Myometrial cell (primary cell): Measurements from ENCODE around the gene BAD. TPM values are rescaled to one million over a fixed set of nuclear protein-coding genes. Genes with fewer than 3 reads are reported as not detected.

Source experiments
- total RNA-seq: library from RNA; depleted of rRNA; stranded (reverse); fragments of >200 nt; gene quantifications from 2 replicates; pipeline ENCODE4 v1.2.3, GENCODE V29; 2015

Gene BAD
- 77.8 and 124 TPM in 2 replicates for total RNA-seq

DNA sequence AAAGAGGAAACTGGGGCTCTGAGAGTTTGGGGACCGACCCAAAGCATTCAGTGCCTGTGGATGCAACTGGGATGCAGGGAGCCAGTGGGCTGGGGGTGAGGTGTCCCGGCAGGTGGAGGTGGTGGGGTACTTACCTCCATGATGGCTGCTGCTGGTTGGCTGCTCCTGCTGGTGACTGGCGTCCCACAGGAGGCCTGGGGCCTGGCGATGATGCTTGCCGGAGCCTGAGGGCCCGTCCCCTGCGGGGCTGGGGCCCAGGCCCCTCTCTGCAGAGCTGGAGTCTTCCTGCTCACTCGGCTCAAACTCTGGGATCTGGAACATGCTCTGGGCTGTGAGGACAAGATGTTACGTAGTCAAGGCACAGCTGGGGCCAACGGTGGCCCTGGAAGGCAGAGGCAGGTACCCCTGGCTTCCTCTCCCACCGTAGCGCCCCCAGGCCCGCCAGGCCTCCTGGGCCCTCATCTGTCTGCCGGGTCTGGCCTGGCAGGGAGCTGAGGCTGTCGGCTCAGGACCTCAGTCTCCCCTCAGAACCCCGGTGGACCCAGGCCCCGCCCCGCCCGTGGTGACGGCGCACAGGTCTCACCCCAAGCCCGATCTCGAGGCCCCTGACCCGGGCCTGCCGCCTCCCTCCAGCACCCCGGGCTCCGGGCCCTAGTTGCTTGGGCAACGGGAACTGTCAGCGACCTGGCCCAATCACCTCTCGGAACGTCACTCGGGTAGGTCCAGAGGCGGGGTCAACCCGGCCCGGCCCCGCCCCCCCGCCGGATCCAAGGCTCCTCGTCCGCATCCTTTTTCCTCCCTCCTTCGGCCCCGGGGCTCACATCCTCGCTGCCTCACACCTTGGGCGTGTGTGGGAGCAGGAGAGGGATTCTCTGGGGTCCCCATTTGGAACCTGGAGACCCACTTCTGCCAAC lies at the start of gene BAD:
Gene BAD, minus strand, starts transcription at position 618 of the 914 bp plus-strand sequence. Its CDS starts 297 bp downstream, at position 321.

DNA sequence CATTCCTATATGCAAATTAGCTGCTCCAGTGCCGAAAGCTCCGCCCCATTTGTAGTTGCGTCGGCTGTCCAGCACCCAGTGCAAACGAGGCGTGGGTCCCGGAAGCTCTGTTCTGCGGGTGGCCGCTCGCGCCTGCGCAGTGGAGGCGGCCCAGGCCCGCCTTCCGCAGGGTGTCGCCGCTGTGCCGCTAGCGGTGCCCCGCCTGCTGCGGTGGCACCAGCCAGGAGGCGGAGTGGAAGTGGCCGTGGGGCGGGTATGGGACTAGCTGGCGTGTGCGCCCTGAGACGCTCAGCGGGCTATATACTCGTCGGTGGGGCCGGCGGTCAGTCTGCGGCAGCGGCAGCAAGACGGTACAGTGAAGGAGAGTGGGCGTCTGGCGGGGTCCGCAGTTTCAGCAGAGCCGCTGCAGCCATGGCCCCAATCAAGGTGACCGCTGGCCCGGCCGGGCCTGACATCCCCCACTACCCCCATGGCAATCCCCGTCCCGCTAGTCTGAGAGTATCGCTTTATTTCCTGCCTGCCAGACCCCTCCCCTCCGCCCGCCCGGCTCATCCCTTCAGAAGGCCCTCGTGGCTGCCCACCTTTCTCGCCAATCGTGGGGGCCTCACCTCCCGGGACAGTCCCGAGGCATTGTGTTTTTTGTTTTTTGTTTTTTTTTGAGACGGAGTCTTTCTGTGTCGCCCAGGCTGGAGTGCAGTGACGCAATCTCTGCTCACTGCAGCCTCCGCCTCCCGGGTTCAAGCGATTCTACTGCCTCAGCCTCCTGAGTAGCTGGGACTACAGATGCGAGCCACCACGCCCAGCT lies 33.7 kb upstream of the BAD start, which contains the start of gene PRDX5:
Gene PRDX5, plus strand, starts transcription at position 161 of the 805 bp plus-strand sequence. Its CDS starts 95 bp downstream, at position 256.

DNA sequence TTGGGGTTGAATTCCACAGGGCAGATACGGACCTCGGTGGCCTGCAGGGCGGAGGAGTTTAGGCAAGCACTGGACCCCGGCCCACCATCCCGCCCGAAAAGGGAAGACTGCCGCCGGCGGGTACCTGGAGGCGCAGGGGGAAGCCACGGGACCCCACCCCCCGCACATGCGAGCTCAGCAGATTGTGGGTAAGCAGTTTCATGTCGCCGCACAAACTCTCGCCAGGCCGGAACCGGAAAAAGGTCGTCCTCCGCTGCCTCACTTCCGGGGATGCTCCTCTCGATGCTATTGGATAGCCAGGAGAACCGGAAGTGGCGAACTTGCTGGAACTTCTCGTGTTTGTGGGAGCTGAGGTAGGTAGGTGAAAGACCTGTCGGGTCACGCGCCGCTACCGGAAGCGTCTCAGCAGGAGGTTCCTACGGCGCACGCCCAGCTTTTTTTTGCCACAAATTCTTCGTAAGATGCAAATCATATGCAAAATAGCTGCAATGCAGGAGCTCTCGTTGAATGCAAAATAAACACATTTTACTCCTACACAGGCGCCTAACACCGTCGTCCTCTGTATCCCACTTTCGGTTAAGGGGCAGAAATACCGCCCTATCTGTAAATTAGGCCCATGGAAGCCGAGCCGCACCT lies 33.0 kb upstream of the BAD start, which contains the start of gene TRMT112:
Gene TRMT112, minus strand, starts transcription at position 235 of the 636 bp plus-strand sequence. Its CDS starts 33 bp downstream, at position 202.

DNA sequence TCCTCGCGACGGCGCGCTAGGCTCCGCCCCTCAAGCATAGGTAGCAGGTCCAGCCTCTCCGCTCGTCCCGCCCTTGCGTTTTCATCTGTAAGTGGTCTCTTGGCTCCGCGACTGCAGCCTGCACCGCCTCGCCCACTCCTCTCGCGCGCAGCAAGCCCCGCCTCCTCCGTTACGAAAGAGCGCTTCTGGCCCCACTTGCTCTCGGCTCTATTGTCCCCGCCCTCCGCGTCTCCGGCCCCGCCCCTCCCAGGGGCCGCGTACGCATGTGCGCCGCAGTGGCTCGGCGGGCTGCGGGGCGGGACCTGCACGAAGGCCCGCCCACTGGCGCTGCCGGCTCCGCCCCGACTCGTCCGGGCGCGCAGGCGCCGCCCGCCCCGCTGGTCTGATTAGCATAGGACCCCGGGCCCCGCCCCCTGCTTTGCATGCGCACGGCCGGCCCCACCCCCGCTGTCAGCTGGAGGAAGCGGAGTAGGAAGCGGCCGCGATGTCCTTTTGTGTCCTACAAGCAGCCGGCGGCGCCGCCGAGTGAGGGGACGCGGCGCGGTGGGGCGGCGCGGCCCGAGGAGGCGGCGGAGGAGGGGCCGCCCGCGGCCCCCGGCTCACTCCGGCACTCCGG lies 20.7 kb upstream of the BAD start, which contains the start of gene ESRRA:
Gene ESRRA, plus strand, starts transcription at position 450 of the 616 bp plus-strand sequence. CDS start 1,656 bp downstream, outside the sequence.

DNA sequence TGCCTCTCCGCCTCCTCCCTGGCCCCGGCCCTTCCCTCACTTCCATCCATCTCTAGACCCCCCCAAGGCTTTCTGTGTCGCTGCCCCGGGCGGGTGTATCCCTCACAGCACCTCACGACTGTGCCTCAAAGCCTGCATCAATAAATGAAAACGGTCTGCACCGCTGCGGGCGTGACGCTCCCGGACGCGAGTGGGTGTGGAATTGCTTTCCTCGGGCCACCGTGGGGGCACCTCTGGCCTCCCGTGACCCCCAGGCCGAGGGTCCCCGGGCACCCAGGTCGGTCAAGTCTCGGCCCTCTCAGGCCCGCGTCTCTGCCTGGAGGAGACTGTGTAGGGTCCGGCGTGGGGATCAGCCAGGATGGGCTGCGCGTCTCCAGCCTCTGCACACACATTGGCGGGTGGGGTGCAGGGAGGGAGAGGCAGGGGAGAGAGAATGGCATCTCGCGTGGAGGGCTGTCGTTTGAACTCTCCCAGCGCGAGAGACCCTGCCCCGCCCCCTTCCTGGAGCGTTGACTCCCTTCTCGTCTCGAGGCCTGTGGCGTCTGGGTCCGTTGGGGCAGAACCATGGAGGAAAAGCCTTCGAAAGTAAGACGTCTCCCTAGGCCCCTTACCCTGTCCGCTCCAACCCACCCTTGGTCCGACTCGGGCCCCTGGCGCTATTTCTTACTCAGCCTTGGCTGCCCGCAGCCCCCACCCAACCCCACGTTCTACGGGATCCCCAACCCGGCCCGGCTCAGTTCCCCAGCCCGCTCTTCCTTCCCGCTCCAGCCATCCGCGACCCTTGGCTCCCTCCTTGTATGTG lies 15.6 kb upstream of the BAD start, which contains the start of gene CATSPERZ:
Gene CATSPERZ, plus strand, starts transcription at position 512 of the 802 bp plus-strand sequence. Its CDS starts 53 bp downstream, at position 565.

DNA sequence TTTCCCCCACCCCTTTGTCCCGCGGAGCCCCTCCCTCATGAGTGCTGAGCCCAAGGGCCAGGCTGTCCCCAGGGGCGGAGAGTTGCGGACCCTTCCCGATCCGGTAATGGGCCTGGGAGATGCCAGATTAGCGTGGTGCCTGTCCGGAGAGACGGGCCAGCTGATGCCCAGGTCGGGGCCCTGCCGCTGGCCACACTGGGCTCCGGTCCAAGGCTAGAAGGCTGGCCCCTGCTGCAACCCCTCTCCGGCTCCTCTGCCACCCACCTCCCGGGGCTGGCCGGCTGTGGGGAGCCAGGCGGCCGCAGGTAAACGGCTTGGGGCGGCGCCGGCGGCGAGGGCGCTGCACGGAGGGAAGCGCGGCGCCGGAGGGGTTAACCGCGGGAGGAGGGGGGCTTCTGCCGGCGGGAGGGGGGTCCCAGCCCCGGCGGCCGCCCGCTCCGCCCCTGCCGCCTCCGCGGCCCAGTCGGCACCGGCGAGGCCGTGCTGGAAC lies 6.8 kb upstream of the BAD start, which contains the start of gene KCNK4:
Gene KCNK4, plus strand, starts transcription at position 41 of the 490 bp plus-strand sequence. CDS start 1,717 bp downstream, outside the sequence.

DNA sequence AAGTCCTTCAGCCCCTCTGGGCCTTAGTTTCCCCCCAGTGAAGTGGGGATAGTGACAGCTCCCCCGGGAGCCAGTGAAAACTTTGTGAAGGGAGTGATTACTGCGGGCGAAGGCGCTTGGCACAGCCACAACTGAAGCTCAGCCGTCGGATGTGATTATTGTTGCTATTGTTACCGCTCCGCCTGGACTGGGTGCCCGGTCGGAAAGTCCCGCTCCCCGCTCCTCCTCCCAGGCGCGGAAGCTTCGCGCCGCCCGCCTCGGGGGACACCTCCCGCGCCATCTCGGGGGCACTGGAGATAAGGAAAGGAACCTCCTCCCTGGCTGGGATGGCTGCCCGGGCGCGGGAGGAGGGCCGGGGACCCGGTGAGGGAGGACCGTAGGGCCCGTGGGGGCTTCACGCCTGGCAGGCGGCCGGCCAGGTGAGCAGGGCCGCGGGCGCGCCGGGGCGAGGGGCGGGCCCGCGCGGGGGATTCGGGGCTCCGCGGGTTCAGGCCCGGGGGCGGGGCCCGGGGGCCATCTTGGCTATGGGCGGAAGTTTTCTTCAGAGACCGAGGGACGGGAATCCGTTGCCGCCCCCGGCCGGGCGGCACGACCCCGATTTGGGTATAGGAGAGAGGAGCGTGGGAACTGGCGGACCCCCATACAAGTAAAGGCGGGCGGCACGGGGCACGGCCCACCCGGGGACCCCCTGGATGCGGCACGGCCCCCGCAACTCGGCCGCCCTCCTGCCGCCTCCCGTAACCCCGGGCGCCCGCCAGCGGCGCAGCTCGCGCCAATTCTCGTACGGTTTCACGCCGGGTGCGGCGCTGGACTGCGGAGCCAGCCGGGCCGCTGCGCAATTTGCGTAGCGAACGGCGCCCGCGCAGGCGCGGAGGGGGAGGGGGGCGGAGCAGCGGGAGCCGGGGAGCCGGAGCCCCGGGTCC lies 758 bp upstream of the BAD start, which contains the start of gene GPR137:
Gene GPR137, plus strand, starts transcription at position 887 of the 923 bp plus-strand sequence. CDS start 677 bp downstream, outside the sequence.

DNA sequence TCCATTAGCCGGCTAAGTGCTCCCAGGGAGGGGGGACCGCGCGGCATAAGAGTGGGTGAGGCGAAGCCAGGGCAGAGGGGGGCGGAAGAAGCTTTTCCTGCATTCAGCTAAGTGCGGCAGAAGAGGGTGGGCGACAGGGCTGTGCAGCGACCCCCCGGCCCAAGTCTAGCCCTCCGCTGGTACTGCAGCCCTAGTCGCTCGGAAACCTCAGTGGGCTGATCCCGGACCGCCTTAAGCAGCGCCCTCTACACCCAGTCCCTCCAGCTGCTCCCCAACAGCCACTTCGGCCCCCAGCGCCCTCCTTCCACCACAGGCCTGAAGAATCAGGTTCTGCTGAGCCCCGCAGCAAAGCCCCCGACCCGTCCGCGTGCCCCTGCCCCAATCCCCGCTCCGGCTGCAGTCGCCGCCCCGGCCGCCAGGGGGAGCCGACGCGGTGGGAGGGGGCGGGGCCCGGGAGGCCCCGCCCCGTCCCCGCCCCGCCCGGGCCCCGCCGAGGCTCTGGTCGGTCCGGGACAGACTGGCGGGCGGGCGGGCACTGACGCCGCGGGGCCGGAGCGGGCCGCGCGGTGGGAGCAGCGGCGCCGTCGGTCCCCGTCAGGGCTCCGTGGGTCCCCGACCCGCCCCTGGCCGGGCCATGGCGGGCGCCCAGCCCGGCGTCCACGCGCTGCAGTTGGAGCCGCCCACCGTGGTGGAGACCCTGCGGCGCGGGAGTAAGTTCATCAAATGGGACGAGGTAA lies 33.3 kb downstream of the BAD start, which contains the start of gene PLCB3:
Gene PLCB3, plus strand, starts transcription at position 515 of the 737 bp plus-strand sequence. Its CDS starts 120 bp downstream, at position 635.

DNA sequence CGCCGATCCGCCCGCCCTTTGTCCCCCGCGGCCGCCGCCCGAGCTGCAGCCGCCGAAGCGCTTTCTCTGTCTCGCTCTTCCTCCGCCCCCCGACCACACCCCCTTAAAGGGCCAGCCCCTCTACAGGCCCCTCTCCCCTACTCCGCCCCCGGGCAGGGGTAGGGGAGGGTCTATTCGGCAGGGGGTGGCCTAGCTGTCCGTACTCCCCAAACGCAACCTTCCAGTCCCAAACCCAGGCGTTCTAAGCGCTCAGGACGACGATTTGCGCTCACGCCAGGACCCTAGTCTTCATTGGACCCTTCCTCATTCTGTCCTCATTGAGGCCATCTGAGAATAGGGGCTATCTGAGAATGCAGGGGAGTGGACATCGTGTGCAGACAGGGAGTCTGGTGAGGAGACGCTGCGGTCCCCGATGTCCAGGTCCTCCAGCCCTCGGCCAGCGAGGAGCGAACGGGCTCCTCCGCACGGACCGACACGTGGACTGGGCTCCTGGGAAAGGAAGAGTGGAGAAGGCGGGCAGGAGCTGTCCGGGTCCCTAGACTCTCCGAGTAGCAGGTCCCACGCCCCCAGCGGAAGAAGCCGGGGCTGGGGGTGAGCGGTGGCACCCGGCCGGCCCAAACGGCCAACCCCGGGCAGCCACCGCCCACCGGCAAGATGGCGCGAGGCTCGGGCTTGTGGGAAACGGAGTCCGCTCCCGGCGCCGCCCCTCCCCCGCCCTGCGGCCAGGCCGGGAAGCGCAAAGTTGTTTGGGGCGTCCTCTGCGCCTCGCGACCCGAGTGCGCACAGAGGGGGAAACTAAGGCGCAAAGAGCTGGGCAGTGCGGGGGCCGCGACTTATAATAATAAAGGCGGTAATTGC lies 37.4 kb downstream of the BAD start, which contains the start of gene PPP1R14B:
Gene PPP1R14B, minus strand, starts transcription at position 73 of the 858 bp plus-strand sequence. CDS start 270 bp downstream, outside the sequence.

DNA sequence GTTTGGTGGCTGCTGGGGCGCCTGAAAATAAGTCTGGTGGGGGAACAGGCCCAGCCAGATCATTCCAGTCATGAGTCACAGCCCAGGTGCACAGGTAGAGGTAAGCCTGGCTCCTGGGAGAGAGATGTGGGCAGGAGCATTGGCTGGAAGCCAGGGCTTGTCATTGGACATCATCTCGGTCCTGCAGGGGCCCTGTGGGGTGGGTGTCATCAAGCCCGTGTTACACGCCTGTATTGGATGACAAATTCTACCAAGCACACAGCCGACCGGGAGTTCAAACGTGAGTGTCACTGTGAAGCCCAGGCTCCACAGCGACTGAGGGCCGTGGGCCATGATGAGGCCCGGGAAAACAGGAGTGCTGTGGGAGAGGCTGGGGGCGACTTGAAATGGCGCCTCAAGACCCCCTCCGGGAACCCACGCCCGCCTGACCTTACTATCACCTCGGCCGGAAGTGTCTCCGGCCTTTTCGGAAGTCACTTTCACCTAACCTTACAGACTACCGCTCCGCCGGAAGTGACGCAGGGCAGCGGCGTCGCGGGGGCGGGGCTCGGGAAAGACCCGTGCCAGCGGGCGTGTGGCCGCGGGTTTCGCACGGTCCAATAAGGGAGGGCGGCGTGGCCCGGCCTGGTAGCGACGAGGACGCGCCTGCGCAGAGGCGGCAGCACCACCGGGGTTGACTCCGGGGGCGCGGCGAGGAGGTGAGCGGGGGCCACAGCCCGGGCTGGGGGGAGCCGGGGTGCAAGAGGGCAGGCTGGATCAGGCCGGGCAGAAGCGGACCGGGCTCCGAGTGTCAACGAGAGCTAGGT lies 43.8 kb downstream of the BAD start, which contains the start of gene FKBP2:
Gene FKBP2, plus strand, starts transcription at position 661 of the 806 bp plus-strand sequence. CDS start 1,293 bp downstream, outside the sequence.

DNA sequence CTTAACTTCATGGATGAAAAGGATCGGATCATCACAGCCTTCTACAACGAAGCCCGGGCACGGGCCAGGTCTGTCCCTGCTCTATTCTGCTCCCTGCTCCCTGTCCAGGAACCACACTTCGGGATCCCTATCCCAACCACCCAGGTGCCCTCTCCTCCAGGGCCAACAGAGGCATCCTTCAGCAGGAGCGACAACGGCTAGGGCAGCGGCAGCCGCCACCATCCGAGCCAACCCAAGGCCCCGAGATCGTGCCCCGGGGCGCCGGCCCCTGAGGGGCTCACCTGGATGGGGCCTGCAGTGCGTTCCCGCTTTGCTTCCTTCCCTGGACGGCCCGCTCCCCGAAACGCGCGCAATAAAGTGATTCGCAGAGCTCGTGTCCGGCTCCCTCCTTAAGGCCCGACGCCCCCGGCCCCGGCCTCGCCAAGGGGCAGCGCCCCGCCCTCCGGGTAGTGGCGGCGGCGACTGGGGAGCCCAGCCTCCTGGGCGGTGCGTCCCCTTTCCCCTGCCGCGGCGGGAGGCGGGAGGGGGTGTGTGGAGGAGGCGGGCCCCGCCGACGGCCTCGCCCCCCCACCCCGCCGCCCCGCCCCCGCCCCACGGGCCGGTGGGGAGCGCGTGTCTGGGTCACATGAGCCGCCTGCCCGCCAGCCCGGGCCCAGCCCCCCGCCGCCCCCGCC lies 50.4 kb downstream of the BAD start, which contains the start of gene VEGFB:
Gene VEGFB, plus strand, starts transcription at position 672 of the 674 bp plus-strand sequence. CDS start 250 bp downstream, outside the sequence.

DNA sequence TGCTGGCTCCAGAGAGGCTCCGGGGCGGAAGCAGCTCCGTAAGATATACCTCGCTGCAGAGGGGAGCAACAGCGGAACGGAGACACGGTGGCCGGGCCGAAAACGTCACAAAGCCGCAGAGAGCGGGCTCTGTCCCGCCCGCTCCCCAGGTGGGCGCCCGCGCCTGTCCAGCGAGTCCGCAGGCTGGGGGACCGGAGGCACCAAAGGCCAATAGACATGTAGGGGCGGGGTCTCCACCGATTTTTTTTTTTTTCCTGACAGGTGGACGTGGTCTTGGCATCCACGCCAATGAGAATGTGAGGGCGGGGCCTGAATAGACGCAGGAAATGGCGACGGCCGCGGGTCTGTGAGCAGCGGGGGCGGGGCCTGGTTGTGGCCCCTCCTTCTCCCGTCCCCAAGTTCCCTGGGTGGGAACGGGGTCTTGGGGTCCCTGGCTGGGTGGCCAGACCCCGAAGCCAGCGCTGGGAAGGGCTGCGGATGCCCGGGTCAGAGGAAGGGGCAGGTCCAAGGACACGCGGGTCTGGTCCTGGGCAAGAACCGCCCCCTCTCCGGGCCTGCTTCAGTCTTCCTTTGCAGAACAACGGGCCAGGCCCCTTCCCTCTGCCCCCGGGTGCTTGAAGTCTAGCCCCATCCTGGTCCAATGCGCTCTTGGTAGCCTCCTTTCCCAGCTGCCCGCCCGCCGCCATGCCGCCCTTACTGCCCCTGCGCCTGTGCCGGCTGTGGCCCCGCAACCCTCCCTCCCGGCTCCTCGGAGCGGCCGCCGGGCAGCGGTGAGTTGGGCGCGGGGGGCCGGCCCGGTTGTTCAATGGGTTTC lies 54.1 kb downstream of the BAD start, which contains the start of gene DNAJC4:
Gene DNAJC4, plus strand, starts transcription at position 378 of the 814 bp plus-strand sequence. Its CDS starts 307 bp downstream, at position 685.

DNA sequence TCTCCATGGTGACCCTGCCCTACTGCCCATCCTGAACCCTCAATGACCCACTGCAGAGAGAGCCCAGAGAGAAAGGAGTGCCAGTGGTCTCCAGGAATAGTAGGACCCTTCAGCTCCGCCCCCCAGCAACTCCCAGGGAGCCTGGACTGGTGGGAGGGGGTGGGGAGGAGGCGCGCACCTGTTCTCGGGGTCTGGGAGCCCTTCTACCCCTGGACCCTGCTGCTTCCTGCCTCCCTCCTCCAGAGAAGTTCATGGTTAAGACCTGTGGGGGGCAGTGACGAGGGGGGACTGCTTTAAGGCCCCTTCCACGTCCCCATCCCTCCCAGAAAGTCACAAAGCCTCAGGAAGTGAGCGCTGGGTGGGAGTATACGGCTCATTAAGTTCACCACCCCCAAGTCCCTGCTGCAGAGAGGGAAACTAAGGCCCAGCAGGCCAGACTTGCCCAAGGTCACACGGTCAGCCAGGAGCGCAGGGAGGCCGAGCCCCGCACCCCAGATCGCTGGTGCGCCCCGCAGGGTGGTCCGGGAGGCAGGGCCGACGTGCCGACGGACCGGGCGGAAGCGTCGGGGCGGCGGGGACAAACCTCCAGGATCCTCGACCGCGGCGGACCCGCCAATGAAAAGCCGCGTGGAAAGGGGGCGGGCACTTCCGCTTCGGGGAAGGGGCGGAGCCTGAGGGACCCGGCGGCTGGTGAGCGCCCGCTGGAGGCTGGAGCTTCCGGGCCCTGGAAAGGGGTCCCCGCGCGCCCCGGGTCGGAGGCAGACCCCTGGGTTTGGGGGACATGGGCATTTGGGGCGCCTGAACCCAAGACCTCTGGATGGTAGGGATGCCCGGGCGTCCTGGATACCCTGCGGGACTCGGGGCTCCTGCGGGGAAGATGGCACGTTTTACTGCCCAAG lies 58.6 kb downstream of the BAD start, which contains the start of the genes NUDT22 and TRPT1:
Gene NUDT22, plus strand, starts transcription at position 667 of the 899 bp plus-strand sequence. CDS start 379 bp downstream, outside the sequence.
Gene TRPT1, minus strand, starts transcription at position 579 of the 899 bp plus-strand sequence. Its CDS starts 326 bp downstream, at position 253.

